BLaER1 treated with 17β-estradiol and CSF1 and Interleukin-3, amounts not matched to agents 10 nM and 100 nM (cell line): ENCODE results near the gene CDCA4.

Experiments
- H3K27ac ChIP-seq, 11 experiments: shearing (Covaris generic); formaldehyde crosslinking; 2 replicates each; pipeline ENCODE4 v1.8.1; 2022
- H3K27me3 ChIP-seq, 11 experiments: shearing (Covaris generic); formaldehyde crosslinking; 2 replicates each; pipeline ENCODE4 v1.8.1; 2022
- H3K36me3 ChIP-seq, 11 experiments: shearing (Covaris generic); formaldehyde crosslinking; 2 replicates each; pipeline ENCODE4 v1.8.1; 2022
- H3K4me1 ChIP-seq, 10 experiments: shearing (Covaris generic); formaldehyde crosslinking; 2 replicates each; pipeline ENCODE4 v1.8.1; 2022
- H3K4me2 ChIP-seq, 11 experiments: shearing (Covaris generic); formaldehyde crosslinking; 2 replicates each; pipeline ENCODE4 v1.8.1; 2022
- H3K4me3 ChIP-seq, 10 experiments: shearing (Covaris generic); formaldehyde crosslinking; 2 replicates each; pipeline ENCODE4 v1.8.1; 2022
- H3K9ac ChIP-seq, 11 experiments: shearing (Covaris generic); formaldehyde crosslinking; 2 replicates each; pipeline ENCODE4 v1.8.1; 2022
- H3K9me3 ChIP-seq, 11 experiments: shearing (Covaris generic); formaldehyde crosslinking; replicated peaks in 1 of 11; 2 replicates each; pipeline ENCODE4 v1.8.1; 2022
- H4K20me1 ChIP-seq, 11 experiments: shearing (Covaris generic); formaldehyde crosslinking; 2 replicates each; pipeline ENCODE4 v1.8.1; 2022
- Cebpa-rat ChIP-seq, 11 experiments: shearing (Covaris generic); IDR thresholded peaks; 2 replicates each; pipeline ENCODE4 v1.8.1; 2022

The CDCA4 gene

DNA sequence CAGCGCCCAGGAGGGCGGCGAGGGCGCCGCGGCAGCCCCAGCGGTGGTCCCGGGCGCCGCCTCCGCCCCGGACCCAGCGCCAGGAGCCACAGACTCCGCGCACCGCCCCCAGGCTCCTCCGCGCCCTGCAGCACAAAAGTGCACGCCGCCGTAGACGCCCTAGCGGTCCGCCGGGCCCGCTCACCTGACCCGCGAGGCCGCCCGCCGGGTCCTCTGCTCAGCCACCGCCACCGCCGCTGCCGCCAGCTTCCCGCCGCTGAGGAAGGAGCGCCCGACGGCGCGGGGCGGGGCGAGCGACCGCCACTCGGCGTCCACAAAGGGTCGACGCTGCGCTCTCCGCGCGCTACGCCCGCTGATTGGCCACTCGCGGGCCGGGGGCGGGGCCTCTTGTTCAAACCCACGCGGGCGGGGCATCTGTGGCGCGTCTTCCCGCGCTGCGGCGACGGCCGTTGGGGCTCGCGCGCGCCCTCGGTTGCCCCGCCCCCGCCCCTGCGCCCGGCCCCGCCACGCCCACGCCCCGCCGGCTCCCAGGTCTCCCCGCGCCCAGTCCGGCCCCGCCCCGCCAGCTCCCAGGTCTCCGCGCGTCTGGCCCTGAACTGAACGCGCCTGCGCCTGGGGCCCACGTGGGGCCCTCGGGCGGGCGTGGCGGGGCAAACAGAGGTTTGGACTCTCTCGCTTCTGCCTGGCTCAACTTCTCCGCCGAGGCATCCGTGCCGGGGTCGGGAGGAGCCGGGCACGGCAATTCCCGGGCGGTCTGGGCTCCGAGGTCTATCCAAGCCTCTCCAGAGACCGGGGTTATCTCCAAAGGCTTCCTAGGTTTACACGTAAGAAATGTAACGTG lies at the start of gene CDCA4:
CDCA4 (minus strand) TSS at position 269 of the 841 bp plus-strand sequence. CDS start 9,154 bp downstream, outside the sequence.
- peaks cover 81 to 85% (median 84%) of the 10 kb centered on the region in 10 experiments for H3K4me1 ChIP-seq
- peak within 1 kb of the TSS; percentile 87 to 97 (median 94) for H3K4me3 ChIP-seq
- H3K9me3 ChIP-seq, result no peaks in the 10 kb centered on the region
- no peak for TF ChIP-seq Cebpa-rat (IDR thresholded peaks at IDR 0.05)
- peak within 1 kb of the TSS; percentile 92 to 99 (median 98) for H3K4me2 ChIP-seq
- no peaks in the 10 kb centered on the region for H3K27me3 ChIP-seq
- H3K27ac ChIP-seq, result peak within 1 kb of the TSS; percentile 54 to 99 (median 99)
- peak within 1 kb of the TSS; percentile 87 to 100 (median 98) for H3K9ac ChIP-seq
- peaks cover 0 to 39% (median 27%) of the 10 kb centered on the region in 11 experiments; a peak in 11 of 22 replicates for H3K36me3 ChIP-seq
- peaks cover 15 to 48% (median 46%) of the 10 kb centered on the region in 11 experiments; a peak in 21 of 22 replicates for H4K20me1 ChIP-seq

DNA sequence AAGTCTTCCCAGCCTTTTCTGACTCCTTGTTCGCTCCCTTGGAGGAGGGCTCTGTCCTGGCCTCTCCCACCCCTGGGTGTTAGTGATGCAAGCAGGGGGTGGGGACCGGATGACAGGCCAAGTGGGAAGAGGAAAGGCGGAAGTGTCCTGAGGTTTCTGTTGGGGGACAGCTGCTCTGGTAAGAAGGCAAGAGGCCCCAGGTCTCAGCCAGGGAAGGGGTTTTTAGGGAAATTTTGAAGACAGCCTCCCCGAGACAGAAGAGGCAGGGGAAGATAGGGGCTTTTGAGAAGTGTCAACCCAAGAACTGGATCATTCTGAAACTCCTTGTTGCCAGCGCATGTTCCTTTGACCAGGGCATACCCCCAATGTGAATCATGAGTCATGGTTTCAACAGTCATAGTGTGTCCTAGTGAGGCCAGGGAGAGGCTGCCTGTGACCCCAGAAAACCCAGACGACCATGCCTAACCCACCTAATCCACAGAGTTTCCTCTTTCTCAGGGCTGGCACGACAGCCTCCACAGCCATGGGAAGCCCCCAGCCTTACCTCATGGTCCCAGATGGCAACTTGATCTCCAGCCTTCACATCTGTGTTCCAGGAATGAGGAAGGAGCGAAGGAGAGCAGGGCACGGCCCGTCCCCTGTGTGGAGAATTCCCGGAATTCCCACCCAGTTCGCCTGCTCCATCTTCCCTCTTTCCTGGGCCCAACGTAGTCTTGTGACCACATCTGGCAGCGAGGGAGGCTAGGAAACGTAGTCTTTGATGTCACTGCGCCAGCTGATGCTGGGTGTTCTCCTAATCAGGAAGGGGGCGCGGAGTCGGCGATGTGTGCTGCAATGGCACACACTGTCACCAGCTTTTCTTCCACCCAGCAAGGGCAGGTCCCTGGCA lies 49.2 kb upstream of the CDCA4 start:
- H3K4me3 ChIP-seq, result peak overlapping the region in 3 of 10 experiments; percentile 0 to 17 (median 5); a peak in 1 of 20 replicates
- peak overlapping the region; percentile 78 to 99 (median 85) for H3K4me2 ChIP-seq

DNA sequence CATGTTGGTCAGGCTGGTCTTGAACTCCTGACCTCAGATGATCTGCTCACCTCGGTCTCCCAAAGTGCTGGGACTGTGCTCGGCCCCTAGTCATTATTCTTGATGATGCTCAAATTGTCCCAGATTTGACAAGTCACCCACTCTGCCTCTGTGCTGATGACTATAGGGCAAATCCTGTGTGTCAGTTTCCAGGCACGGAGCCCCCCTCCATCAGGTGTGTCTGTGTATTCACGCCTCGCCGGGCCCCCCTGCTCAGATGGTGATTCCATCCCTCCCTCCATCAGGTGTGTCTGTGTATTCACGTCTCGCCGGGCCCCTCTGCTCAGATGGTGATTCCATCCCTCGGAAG lies 48.6 kb upstream of the CDCA4 start:
- Histone ChIP-seq H3K4me2 (peak overlapping the region; percentile 78 to 99 (median 85)), H3K9me3 (no peaks in the 10 kb centered on the region), H3K9ac (peak overlapping the region in 6 of 11 experiments; percentile 29 to 48 (median 42); a peak in 3 of 22 replicates), H3K4me3 (peak overlapping the region in 1 of 10 experiments; percentile 17; a peak in 1 of 20 replicates), H3K36me3 (no peaks in the 10 kb centered on the region), H3K27me3 (no peaks in the 10 kb centered on the region), H4K20me1 (no peaks in the 10 kb centered on the region), H3K4me1 (peaks cover 91 to 100% (median 97%) of the 10 kb centered on the region in 10 experiments), H3K27ac (peak overlapping the region; percentile 42 to 75 (median 67); a peak in 20 of 22 replicates)
- TF ChIP-seq Cebpa-rat (IDR thresholded peaks at IDR 0.05), result no peak

More for the DNA sequence above, 49.2 kb upstream of the CDCA4 start:
- no peaks in the 10 kb centered on the region for H4K20me1 ChIP-seq
- H3K9ac ChIP-seq, result peak overlapping the region; percentile 20 to 59 (median 44); a peak in 18 of 22 replicates
- no peak for TF ChIP-seq Cebpa-rat (IDR thresholded peaks at IDR 0.05)
- H3K9me3 ChIP-seq, result no peaks in the 10 kb centered on the region
- peak overlapping the region; percentile 42 to 75 (median 67) for H3K27ac ChIP-seq
- no peaks in the 10 kb centered on the region for H3K36me3 ChIP-seq
- peaks cover 94 to 98% (median 96%) of the 10 kb centered on the region in 10 experiments for H3K4me1 ChIP-seq
- no peaks in the 10 kb centered on the region for H3K27me3 ChIP-seq

DNA sequence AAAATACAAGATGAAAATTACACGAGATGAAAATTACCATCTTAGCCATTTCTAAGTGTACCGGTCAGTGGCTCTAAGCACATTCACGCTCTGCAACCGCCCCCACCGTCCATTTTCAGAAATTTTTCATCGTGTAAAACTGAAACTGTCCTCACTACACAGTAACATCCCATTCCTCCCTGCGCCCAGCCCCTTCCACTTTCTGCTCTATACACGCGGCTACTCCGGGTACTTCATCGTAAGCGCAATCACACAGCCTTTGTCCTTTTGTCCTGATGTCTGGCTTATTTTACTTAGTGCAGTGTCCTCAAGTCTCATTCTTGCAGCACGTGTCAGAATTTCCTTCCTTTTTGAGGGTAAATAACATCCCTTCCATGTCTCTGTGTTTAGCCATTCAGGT lies 47.9 kb upstream of the CDCA4 start:
- H3K36me3 ChIP-seq, result no peaks in the 10 kb centered on the region
- H3K27me3 ChIP-seq, result no peaks in the 10 kb centered on the region
- no peak overlapping the region for H3K9ac ChIP-seq
- peak overlapping the region in 10 of 11 experiments; percentile 0 to 99 (median 86); a peak in 15 of 22 replicates for H3K4me2 ChIP-seq
- H3K9me3 ChIP-seq, result no peaks in the 10 kb centered on the region
- H3K4me3 ChIP-seq, result no peak overlapping the region
- peaks cover 91 to 100% (median 97%) of the 10 kb centered on the region in 10 experiments for H3K4me1 ChIP-seq
- H4K20me1 ChIP-seq, result no peaks in the 10 kb centered on the region
- 0 out of 22 replicates have a peak overlapping the region, but pooled peaks of 1 of the 11 experiments have one; percentile 67 for H3K27ac ChIP-seq
- no peak for TF ChIP-seq Cebpa-rat (IDR thresholded peaks at IDR 0.05)

DNA sequence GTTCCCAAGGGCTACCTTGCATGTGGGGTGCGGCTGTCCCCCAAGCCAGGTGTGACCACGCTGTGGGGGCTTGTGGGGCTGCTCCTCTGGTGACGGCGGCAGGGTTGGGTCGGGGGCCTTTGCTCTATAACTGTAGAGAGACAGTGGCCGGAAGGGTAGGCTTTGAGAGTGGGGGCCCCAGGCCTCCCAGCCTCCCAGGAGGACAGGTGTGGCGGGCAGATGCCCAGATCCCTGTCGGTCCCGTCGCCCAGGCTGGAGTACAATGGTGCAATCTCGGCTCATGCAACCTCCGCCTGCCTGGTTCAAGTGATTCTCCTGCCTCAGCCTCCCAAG lies 47.1 kb upstream of the CDCA4 start:
- Histone ChIP-seq H3K9ac (peak overlapping the region in 5 of 11 experiments; percentile 15 to 93 (median 88); a peak in 4 of 22 replicates), H3K4me1 (peaks cover 91 to 100% (median 97%) of the 10 kb centered on the region in 10 experiments), H3K27me3 (no peaks in the 10 kb centered on the region), H4K20me1 (no peaks in the 10 kb centered on the region), H3K9me3 (no peaks in the 10 kb centered on the region), H3K36me3 (no peaks in the 10 kb centered on the region), H3K4me2 (peak overlapping the region; percentile 96 to 100 (median 98)), H3K27ac (peak overlapping the region in 6 of 11 experiments; percentile 88 to 96 (median 94); a peak in 8 of 22 replicates), H3K4me3 (no peak overlapping the region)
- no peak for TF ChIP-seq Cebpa-rat (IDR thresholded peaks at IDR 0.05)

DNA sequence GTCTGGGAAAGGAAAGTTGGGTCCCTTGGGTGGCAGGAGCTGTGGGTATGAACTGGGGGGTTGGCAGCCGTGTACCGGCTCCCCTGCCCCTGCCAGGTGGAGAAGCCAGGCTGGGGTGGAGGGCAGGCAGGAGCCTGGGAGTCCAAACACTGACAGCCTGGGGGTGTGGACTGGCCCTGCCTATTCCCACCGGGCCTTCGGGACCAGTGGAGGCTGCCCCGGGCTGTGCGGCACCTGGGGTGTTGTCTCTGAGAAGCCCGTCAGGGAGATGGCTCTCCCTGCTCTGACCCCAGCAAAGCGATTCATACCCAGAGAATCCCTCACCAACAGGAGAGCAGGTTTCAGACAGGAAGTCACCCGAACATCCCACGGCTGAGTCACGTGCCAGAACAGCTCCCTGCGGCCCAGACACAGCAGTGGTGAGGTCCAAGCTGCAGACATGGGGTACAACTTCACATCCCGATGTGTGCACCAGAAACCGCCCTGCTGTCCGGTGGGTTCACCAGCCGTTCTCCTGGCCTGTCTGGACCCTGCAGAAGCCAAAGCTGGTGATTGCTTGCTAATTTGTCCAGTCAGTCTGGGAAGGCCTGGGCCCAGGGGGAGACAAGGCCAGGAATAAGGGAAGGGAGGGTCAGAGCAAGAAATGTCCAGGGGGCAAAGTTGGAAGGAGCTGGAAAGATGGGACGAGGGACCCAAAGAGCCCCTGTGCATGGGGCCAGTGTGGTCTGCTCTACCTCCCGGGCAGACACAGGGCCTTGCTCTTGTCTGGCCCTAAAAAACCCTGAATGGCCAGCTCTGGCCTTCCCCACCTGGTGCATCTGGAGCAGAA lies 46.5 kb upstream of the CDCA4 start:
- Histone ChIP-seq H3K27me3 (no peaks in the 10 kb centered on the region), H3K4me3 (no peak overlapping the region; a peak in 2 of 20 replicates), H3K27ac (peak overlapping the region; percentile 79 to 96 (median 93); a peak in 20 of 22 replicates), H3K4me2 (peak overlapping the region; percentile 96 to 100 (median 98)), H3K36me3 (no peaks in the 10 kb centered on the region), H4K20me1 (no peaks in the 10 kb centered on the region), H3K9ac (peak overlapping the region; percentile 24 to 93 (median 87); a peak in 19 of 22 replicates), H3K9me3 (no peaks in the 10 kb centered on the region), H3K4me1 (peaks cover 91 to 100% (median 97%) of the 10 kb centered on the region in 10 experiments)
- no peak for TF ChIP-seq Cebpa-rat (IDR thresholded peaks at IDR 0.05)

DNA sequence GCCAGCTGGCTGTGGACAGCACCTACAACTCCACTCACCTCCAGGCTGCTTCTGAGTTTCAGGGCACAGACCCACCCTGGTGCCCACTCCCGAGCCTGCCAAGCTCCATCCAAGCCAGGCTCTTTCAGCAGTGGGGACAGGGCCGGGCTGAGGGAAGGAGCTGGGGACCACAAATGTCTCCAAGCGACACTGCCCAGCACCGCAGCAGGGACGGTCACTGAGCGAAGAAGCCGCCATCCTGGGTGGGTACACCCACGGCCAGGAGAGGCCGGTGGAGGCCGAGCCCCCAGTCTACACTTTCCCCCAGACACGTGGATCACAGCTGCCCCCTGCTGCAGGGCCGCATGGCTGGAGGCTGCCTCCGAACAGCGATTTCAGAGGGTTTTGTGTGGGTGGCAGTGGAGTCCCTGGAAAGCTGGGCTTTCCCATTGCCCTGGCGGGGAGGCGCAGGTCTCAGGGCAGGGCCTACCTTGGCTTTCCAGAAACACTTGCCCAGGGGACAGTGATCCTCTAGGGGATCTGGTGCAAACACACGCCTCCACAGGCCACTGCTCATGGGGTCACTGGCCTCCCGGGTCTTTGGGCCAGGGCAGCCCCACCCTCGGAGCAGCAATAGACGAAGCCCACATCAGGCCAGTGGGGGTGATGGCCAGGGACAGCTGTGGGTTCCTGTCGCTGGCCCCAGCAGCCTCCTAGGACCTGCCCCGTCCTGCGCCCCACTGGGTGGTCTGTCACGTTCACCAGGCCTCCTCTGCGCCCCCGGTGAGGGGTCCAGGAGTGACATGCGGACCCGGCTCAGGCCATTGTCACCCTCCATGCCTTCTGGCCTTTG lies 45.6 kb upstream of the CDCA4 start:
- H3K9ac ChIP-seq, result peak overlapping the region; percentile 80 to 93 (median 87); a peak in 20 of 22 replicates
- no peak for TF ChIP-seq Cebpa-rat (IDR thresholded peaks at IDR 0.05)
- H3K4me2 ChIP-seq, result peak overlapping the region; percentile 96 to 100 (median 98)

More for the DNA sequence above, 45.6 kb upstream of the CDCA4 start:
- Histone ChIP-seq H3K27ac (peak overlapping the region; percentile 79 to 96 (median 93); a peak in 20 of 22 replicates), H3K9me3 (no peaks in the 10 kb centered on the region), H3K4me3 (peak overlapping the region; percentile 57 to 82 (median 71); a peak in 15 of 20 replicates), H3K27me3 (no peaks in the 10 kb centered on the region), H4K20me1 (peaks cover 0 to 9% (median 0%) of the 10 kb centered on the region in 11 experiments; a peak in 3 of 22 replicates), H3K4me1 (peaks cover 92 to 100% (median 97%) of the 10 kb centered on the region in 10 experiments), H3K36me3 (no peaks in the 10 kb centered on the region)
